Kidney epithelial cell (primary cell): Measurements from ENCODE around the gene PHACTR3. TPM values are rescaled to one million over a fixed set of nuclear protein-coding genes. Genes with fewer than 3 reads are reported as not detected.

Source experiments
- DNase-seq: peaks from one replicate; pipeline ENCODE4 v3.0.0-alpha.2; 2010; ENCODE audit warnings: low read depth
- H3K27me3 ChIP-seq: 2 replicates; pipeline ENCODE4 v1.6.0; 2011; ENCODE audit warnings: low read length; ENCODE audit not compliant: control insufficient read depth, insufficient read depth
- H3K36me3 ChIP-seq: 2 replicates; pipeline ENCODE4 v1.5.1; 2011; ENCODE audit warnings: low read length; ENCODE audit not compliant: control insufficient read depth, insufficient read depth
- H3K4me3 ChIP-seq: 2 replicates; pipeline ENCODE4 v1.5.1; 2011; ENCODE audit warnings: low read depth, mild to moderate bottlenecking, control low read depth, low read length
- CTCF ChIP-seq: IDR thresholded peaks from 2 replicates; pipeline ENCODE4 v1.5.1; 2011; ENCODE audit warnings: mild to moderate bottlenecking, moderate library complexity, low read length, control low read depth, inconsistent platforms; ENCODE audit not compliant: insufficient read depth, poor library complexity, severe bottlenecking
- total RNA-seq: library from RNA; depleted of rRNA; stranded (reverse); fragments of >200 nt; gene quantifications from 2 replicates; pipeline ENCODE4 v1.2.3, GENCODE V29; 2015

Gene PHACTR3
- total RNA-seq, 1 donor from 2014 or later: not detected

- Histone ChIP-seq H3K36me3 (no peaks in the 10 kb centered on the region), H3K4me3 (no peak overlapping the region), H3K27me3 (peaks cover 45% of the 10 kb centered on the region)
- no peak for TF ChIP-seq CTCF
- DNase-seq: no peak
These were observed 1.7 kb upstream of the PHACTR3 start for GRCh38 chr20:59602546-59603080.

GRCh38 chr20:59603176-59603575 is 1.2 kb upstream of the PHACTR3 start:
- DNase-seq: no peak
- Histone ChIP-seq H3K4me3 (no peak overlapping the region), H3K36me3 (no peaks in the 10 kb centered on the region), H3K27me3 (peaks cover 46% of the 10 kb centered on the region)
- TF ChIP-seq CTCF: no peak

GRCh38 chr20:59604741-59605600 is 631 bp downstream of the PHACTR3 start:
- Histone ChIP-seq H3K4me3 (no peak overlapping the region), H3K36me3 (no peaks in the 10 kb centered on the region), H3K27me3 (peaks cover 44% of the 10 kb centered on the region)
- DNase-seq: no peak
- TF ChIP-seq CTCF: no peak

GRCh38 chr20:59605601-59606364 is 1.4 kb downstream of the PHACTR3 start:
- no peak for DNase-seq
- Histone ChIP-seq H3K36me3 (no peaks in the 10 kb centered on the region), H3K27me3 (peaks cover 44% of the 10 kb centered on the region), H3K4me3 (no peak overlapping the region)
- TF ChIP-seq CTCF: no peak

GRCh38 chr20:59606566-59606965 is 2.2 kb downstream of the PHACTR3 start:
- no peak overlapping the region for H3K4me3 ChIP-seq
- DNase-seq: no peak
- H3K27me3 ChIP-seq: peaks cover 44% of the 10 kb centered on the region
- H3K36me3 ChIP-seq: no peaks in the 10 kb centered on the region
- no peak for TF ChIP-seq CTCF
